Ovary (tissue), 9 donors: ENCODE results near the gene D2HGDH. TPM values are rescaled to one million over a fixed set of nuclear protein-coding genes. Genes with fewer than 3 reads are reported as not detected.
"Not testable (repeated sequence)": the region's sequence is repeated elsewhere in the genome, so short reads cannot be mapped to it uniquely, and the experiment has no call there.

Experiments used
- DNase-seq, 5 donors: peaks; one replicate each; pipeline ENCODE4 v3.0.0-alpha.2; 2019 to 2020
- H3K27ac ChIP-seq, 2 donors: fragments of 200-600 bp; one replicate each; pipeline versions ENCODE4 v1.5.1 to v1.8.0; 2019 to 2022
- H3K27me3 ChIP-seq: fragments of 200-600 bp; one replicate; pipeline ENCODE4 v1.8.0; 2022
- H3K36me3 ChIP-seq: fragments of 200-600 bp; sonication (generic); one replicate; pipeline ENCODE4 v1.5.1; 2019
- H3K4me1 ChIP-seq: one replicate; pipeline ENCODE4 v1.8.1; 2013; ENCODE audit warnings: mild to moderate bottlenecking, moderate library complexity; ENCODE audit not compliant: insufficient read depth
- H3K4me3 ChIP-seq: fragments of 200-600 bp; sonication (generic); one replicate; pipeline ENCODE4 v1.5.1; 2017
- H3K9me3 ChIP-seq, 2 donors: fragments of 200-600 bp in 1 of 2; sonication (generic) in 1 of 2; one replicate each; pipeline versions ENCODE4 v1.5.1 to v1.8.1; 2013 to 2019; ENCODE audit warnings: mild to moderate bottlenecking in 1 of 2, moderate library complexity in 1 of 2
- CTCF ChIP-seq, 3 donors: fragments of 450-650 bp in 2 of 3; fragments of 200-600 bp in 1 of 3; IDR thresholded peaks; one replicate each; pipeline versions ENCODE4 v1.5.1 to v1.8.0; 2016 to 2022; ENCODE audit warnings: antibody characterized with exemption in 3 of 3, mild to moderate bottlenecking in 1 of 3
- EP300 ChIP-seq: sonication (generic); formaldehyde crosslinking; IDR thresholded peaks from one replicate; pipeline ENCODE4 v1.6.1; 2017; ENCODE audit warnings: antibody characterized with exemption
- POLR2A ChIP-seq: fragments of 450-650 bp; IDR thresholded peaks from one replicate; pipeline ENCODE4 v1.6.1; 2017; ENCODE audit warnings: antibody characterized with exemption, mild to moderate bottlenecking, moderate library complexity
- WGBS, 3 donors: extraction: QIAGEN DNeasy Blood & Tissue Kit in 1 of 3; methylation state at CpG; one replicate each; pipeline versions ENCODE4 v1.1.5 to v1.1.7; 2013 to 2017; 5-methylcytosine and 5-hydroxymethylcytosine counted together
- intact Hi-C, 4 donors: fragments of 100-400 bp; cut with DNase I; formaldehyde crosslinking; loops; one replicate each; pipeline versions ENCODE4 v1.11.0 to v1.15.1; 2022 to 2023
- polyA plus RNA-seq, 2 donors: library from polyadenylated mRNA; stranded (reverse); fragments of 200-250 nt in 1 of 2; fragments of 350-450 nt in 1 of 2; fragmentation: Illumina TruSeq in 1 of 2; extraction: RNeasy Lipid Tissue Mini Kit (QIAGEN cat#74804) in 1 of 2; gene quantifications; one replicate each; pipeline ENCODE4 v1.2.3, GENCODE V29; 2013 to 2014
- total RNA-seq, 7 donors: library from RNA; depleted of rRNA in 2 of 7; stranded (reverse); fragments of >200 nt in 2 of 7; fragmentation: NEBNext Ultra II Directional in 3 of 7; extraction: Animal tissue kit (Norgen Biotek cat#: 25700) in 3 of 7; gene quantifications; one replicate each; pipeline versions ENCODE4 v1.1.0 to v1.2.4, GENCODE V29; 2016 to 2023
- donor health status: DM: no; HTN: no; CAD: no; lungs with moderate emphysema.
- donor health status: DM: no; HTN: no; CAD: no.
- donor health status: Bipolar disorder and iron deficiency.
- donor health status: DM: yes; HTN: yes; CAD: no.
- donor health status: DM: no; HTN: no; CAD: no.
- donor health status: DM: yes; HTN: yes; CAD: no.

D2HGDH gene
- total and polyA plus RNA-seq, 9 donors: 0.63 to 35.1 (median 24.6) TPM

GRCh38 chr2:241741016-241741415 lies 6.6 kb downstream of the D2HGDH start:
- Histone ChIP-seq H3K36me3 (no peaks in the 10 kb centered on the region), H3K9me3 (no peaks in the 10 kb centered on the region), H3K4me1 (no peaks in the 10 kb centered on the region), H3K4me3 (no peak overlapping the region), H3K27me3 (no peaks in the 10 kb centered on the region), H3K27ac (no peak overlapping the region)
- TF ChIP-seq EP300 (no peak), POLR2A (no peak), CTCF (IDR thresholded peaks at IDR 0.05) (no peak)
- DNase-seq: no peak
- intact Hi-C loops: no loop called here
- WGBS, 3 donors: 85 to 87% (median 87%) methylated on average over 10 of the region's 10 CpGs

- no peaks in the 10 kb centered on the region for H3K36me3 ChIP-seq
- no peak overlapping the region for H3K27ac ChIP-seq
- intact Hi-C loops: no loop called here
- TF ChIP-seq EP300 (no peak), CTCF (IDR thresholded peaks at IDR 0.05) (no peak), POLR2A (no peak)
- H3K4me3 ChIP-seq: no peak overlapping the region
- no peaks in the 10 kb centered on the region for H3K4me1 ChIP-seq
- no peak for DNase-seq
- H3K27me3 ChIP-seq: no peaks in the 10 kb centered on the region
- WGBS, 3 donors: 91 to 94% (median 93%) methylated on average over 28 of the region's 28 CpGs
- H3K9me3 ChIP-seq: no peaks in the 10 kb centered on the region
Observed at GRCh38 chr2:241742320-241742939, 8.0 kb downstream of the D2HGDH start.

- H3K36me3 ChIP-seq, H3K27me3 ChIP-seq, H3K4me1 ChIP-seq, intact Hi-C loops, H3K4me3 ChIP-seq, DNase-seq, H3K27ac ChIP-seq, H3K9me3 ChIP-seq: not testable (repeated sequence)
- 83 to 92% (median 89%) methylated on average over 8 to 15 of the region's 15 CpGs for WGBS, 3 donors
Observed at GRCh38 chr2:241743008-241743407, 8.6 kb downstream of the D2HGDH start.

- WGBS, 3 donors: 84 to 94% (median 85%) methylated on average over 16 of the region's 16 CpGs
- H3K27ac ChIP-seq: no peak overlapping the region
- intact Hi-C loops: no loop called here
- no peaks in the 10 kb centered on the region for H3K9me3 ChIP-seq
- no peaks in the 10 kb centered on the region for H3K27me3 ChIP-seq
- H3K4me3 ChIP-seq: no peak overlapping the region
- H3K36me3 ChIP-seq: no peaks in the 10 kb centered on the region
- no peak for DNase-seq
- TF ChIP-seq POLR2A (no peak), CTCF (IDR thresholded peaks at IDR 0.05) (no peak), EP300 (no peak)
- no peaks in the 10 kb centered on the region for H3K4me1 ChIP-seq
Observed at GRCh38 chr2:241743620-241744019, 9.2 kb downstream of the D2HGDH start.

DNA sequence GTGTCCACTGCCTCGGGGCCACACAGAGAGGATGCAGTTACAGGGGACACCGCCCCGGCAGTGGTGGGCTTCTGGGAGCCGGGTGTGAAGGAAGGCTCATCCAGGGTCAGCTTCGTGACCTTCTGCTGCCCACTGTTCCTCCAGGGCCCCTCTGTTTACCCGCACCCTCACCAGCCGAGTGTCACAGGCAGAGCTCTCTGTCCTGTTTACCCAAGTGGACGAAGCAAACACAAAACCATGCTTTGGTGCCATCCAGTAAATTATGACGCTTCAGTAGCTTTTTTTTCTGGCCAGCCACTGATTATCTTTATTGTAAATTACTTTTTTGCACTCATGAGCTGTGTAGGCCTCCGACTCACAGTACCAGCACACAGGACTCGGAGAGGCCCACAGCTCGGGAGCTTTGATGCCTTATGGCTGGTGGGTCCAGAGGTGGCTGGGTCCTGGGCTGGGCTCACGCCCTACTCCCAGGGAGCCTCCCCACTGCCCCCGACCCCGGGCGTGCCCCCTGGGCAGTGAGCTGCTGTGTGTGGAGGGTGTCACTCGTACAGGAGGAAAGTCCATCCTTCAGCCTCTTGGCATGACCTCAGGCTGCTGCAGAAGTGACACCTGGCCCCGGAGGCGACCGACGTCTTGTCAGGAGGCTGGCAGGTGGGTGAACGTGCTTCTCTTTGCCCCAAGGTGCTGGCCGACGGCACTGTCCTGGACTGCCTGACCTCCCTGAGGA lies 9.8 kb downstream of the D2HGDH start:
- intact Hi-C loops: no loop called here

More for the DNA sequence above, 9.8 kb downstream of the D2HGDH start:
- no peak for DNase-seq
- no peak overlapping the region for H3K4me3 ChIP-seq
- no peaks in the 10 kb centered on the region for H3K9me3 ChIP-seq
- H3K27me3 ChIP-seq: no peaks in the 10 kb centered on the region
- no peak overlapping the region for H3K27ac ChIP-seq
- H3K36me3 ChIP-seq: no peaks in the 10 kb centered on the region
- WGBS, 3 donors: 88 to 92% (median 90%) methylated on average over 24 of the region's 24 CpGs
- TF ChIP-seq CTCF (IDR thresholded peaks at IDR 0.05) (no peak), EP300 (no peak), POLR2A (no peak)
- no peaks in the 10 kb centered on the region for H3K4me1 ChIP-seq
